Spinal cord (tissue), 10 donors: ENCODE measurements around the gene ENOX1. TPM values are rescaled to one million over a fixed set of nuclear protein-coding genes. Genes with fewer than 3 reads are reported as not detected.
A peak's percentile ranks its signal among the peaks of the same experiment; 100 is the strongest.

Experiments used
- DNase-seq, 6 donors: peaks; one replicate each; pipeline versions ENCODE4 v3.0.0 to v3.0.0-alpha.2; 2013 to 2015; ENCODE audit warnings: low spot score in 6 of 6, low read depth in 4 of 6
- H3K27ac ChIP-seq: one replicate; pipeline ENCODE4 v1.5.1; 2013; ENCODE audit warnings: low read depth, low read length, control low read depth
- H3K27me3 ChIP-seq: one replicate; pipeline ENCODE4 v1.6.1; 2013; ENCODE audit warnings: low read length; ENCODE audit not compliant: control insufficient read depth, insufficient read depth
- H3K36me3 ChIP-seq: one replicate; pipeline ENCODE4 v1.6.1; 2013; ENCODE audit warnings: low read length; ENCODE audit not compliant: control insufficient read depth, insufficient read depth
- H3K4me1 ChIP-seq: one replicate; pipeline ENCODE4 v1.6.1; 2013; ENCODE audit warnings: low read length; ENCODE audit not compliant: control insufficient read depth, insufficient read depth
- H3K4me3 ChIP-seq: one replicate; pipeline ENCODE4 v1.5.1; 2013; ENCODE audit warnings: low read depth, low read length, control low read depth
- H3K9me3 ChIP-seq: one replicate; pipeline ENCODE4 v1.6.1; 2013; ENCODE audit warnings: low read length; ENCODE audit not compliant: control insufficient read depth, insufficient read depth
- WGBS: methylation state at CpG from one replicate; pipeline ENCODE4 v1.1.5; 2013; ENCODE audit warnings: missing lambda C conversion rate; ENCODE audit not compliant: insufficient coverage; 5-methylcytosine and 5-hydroxymethylcytosine counted together
- polyA plus RNA-seq, 2 donors: library from polyadenylated mRNA; unstranded; fragments of 120-200 nt; gene quantifications; one replicate each; pipeline ENCODE4 v1.2.1, GENCODE V29; 2013; ENCODE audit not compliant: insufficient read length in 2 of 2
- total RNA-seq, 2 donors: library from RNA; depleted of rRNA in 1 of 2; stranded (reverse); fragments of 120-200 nt in 1 of 2; fragments of >200 nt in 1 of 2; gene quantifications; one replicate each; pipeline versions ENCODE4 v1.2.3 to v1.2.4, GENCODE V29; 2013 to 2014
- donor health status: healthy.

Gene ENOX1
- total and polyA plus RNA-seq, 4 donors: 17.9 to 20.5 (median 19.2) TPM

GRCh38 chr13:43728421-43728820 is 58.4 kb downstream of the ENOX1 start:
- Histone ChIP-seq H3K4me1 (no peaks in the 10 kb centered on the region), H3K36me3 (no peaks in the 10 kb centered on the region), H3K27ac (no peak overlapping the region), H3K4me3 (no peak overlapping the region), H3K27me3 (no peaks in the 10 kb centered on the region), H3K9me3 (no peaks in the 10 kb centered on the region)
- no CpG with 5 or more reads among the region's 1 CpG for WGBS
- DNase-seq: peak in 1 of 6 donors; percentile 10

- H3K4me3 ChIP-seq: no peak overlapping the region
- H3K27ac ChIP-seq: no peak overlapping the region
- no peaks in the 10 kb centered on the region for H3K9me3 ChIP-seq
- H3K36me3 ChIP-seq: no peaks in the 10 kb centered on the region
- no peaks in the 10 kb centered on the region for H3K4me1 ChIP-seq
- WGBS: no CpG with 5 or more reads among the region's 1 CpG
- no peak for DNase-seq
- H3K27me3 ChIP-seq: no peaks in the 10 kb centered on the region
These were observed 58.9 kb downstream of the ENOX1 start for GRCh38 chr13:43727856-43728255.

DNA sequence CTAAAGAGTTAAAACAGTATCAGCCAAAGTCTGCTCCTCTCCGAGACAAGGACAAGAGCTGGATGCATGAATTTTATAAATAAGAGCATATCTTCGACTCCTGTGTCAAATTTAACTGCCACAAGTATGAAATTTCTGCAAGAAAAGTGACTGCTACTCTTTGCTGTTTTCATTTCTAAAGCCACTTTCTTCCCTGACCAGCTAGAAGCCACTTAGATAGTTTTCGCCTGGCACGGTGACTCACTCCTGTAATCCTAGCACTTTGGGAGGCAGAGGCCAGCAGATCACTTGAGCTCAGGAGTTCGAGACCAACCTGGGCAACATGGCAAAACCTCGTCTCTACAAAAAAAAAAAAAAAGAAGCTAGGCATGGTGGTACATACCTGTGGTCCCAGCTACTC is 61.3 kb downstream of the ENOX1 start:
- no peak overlapping the region for H3K4me3 ChIP-seq

GRCh38 chr13:43720780-43721397 is 65.9 kb downstream of the ENOX1 start:
- WGBS: no CpG with 5 or more reads among the region's 2 CpGs
- Histone ChIP-seq H3K27me3 (no peaks in the 10 kb centered on the region), H3K9me3 (no peaks in the 10 kb centered on the region), H3K4me3 (no peak overlapping the region), H3K36me3 (no peaks in the 10 kb centered on the region), H3K27ac (no peak overlapping the region), H3K4me1 (no peaks in the 10 kb centered on the region)
- no peak for DNase-seq

More for the DNA sequence above, 61.3 kb downstream of the ENOX1 start:
- Histone ChIP-seq H3K4me1 (no peaks in the 10 kb centered on the region), H3K9me3 (no peaks in the 10 kb centered on the region), H3K36me3 (no peaks in the 10 kb centered on the region), H3K27me3 (no peaks in the 10 kb centered on the region), H3K27ac (no peak overlapping the region)
- 76% methylated on average over 5 of the region's 6 CpGs for WGBS
- DNase-seq: no peak

GRCh38 chr13:43698758-43699157 is 88.0 kb downstream of the ENOX1 start:
- Histone ChIP-seq H3K9me3 (no peaks in the 10 kb centered on the region), H3K27ac (peak overlapping the region; percentile 37), H3K4me1 (no peaks in the 10 kb centered on the region), H3K4me3 (no peak overlapping the region), H3K27me3 (no peaks in the 10 kb centered on the region), H3K36me3 (no peaks in the 10 kb centered on the region)
- no CpG with 5 or more reads among the region's 2 CpGs for WGBS
- DNase-seq: peak in 1 of 6 donors; percentile 50

- H3K4me1 ChIP-seq: no peaks in the 10 kb centered on the region
- no peaks in the 10 kb centered on the region for H3K27me3 ChIP-seq
- H3K36me3 ChIP-seq: no peaks in the 10 kb centered on the region
- H3K4me3 ChIP-seq: no peak overlapping the region
- no peaks in the 10 kb centered on the region for H3K9me3 ChIP-seq
- H3K27ac ChIP-seq: no peak overlapping the region
- no peak for DNase-seq
- no CpG with 5 or more reads among the region's 2 CpGs for WGBS
These were observed 88.8 kb downstream of the ENOX1 start for GRCh38 chr13:43698009-43698408.

DNA sequence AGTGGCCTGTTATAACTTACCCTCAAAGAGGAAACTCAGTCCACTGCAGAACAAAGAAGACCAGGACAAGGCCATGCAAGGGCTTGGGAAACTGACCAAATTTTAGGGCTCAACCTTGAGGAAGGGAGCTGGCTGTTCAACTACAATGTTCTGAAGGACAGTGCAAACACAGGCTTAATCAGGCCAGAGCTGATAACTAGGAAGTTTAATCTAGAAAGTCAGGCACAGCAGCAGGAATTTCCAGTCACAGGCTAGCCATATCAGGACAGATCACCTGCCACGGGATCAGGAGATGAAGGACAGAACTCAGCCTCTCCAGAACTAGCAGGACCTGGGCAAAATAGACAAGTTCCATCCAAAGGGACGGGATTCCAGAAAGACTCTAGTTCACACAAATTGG is 89.4 kb downstream of the ENOX1 start:
- Histone ChIP-seq H3K27me3 (no peaks in the 10 kb centered on the region), H3K9me3 (no peaks in the 10 kb centered on the region), H3K4me3 (no peak overlapping the region), H3K36me3 (no peaks in the 10 kb centered on the region), H3K4me1 (no peaks in the 10 kb centered on the region), H3K27ac (no peak overlapping the region)
- no peak for DNase-seq
- 89% methylated on average over 1 of the region's 2 CpGs for WGBS

DNA sequence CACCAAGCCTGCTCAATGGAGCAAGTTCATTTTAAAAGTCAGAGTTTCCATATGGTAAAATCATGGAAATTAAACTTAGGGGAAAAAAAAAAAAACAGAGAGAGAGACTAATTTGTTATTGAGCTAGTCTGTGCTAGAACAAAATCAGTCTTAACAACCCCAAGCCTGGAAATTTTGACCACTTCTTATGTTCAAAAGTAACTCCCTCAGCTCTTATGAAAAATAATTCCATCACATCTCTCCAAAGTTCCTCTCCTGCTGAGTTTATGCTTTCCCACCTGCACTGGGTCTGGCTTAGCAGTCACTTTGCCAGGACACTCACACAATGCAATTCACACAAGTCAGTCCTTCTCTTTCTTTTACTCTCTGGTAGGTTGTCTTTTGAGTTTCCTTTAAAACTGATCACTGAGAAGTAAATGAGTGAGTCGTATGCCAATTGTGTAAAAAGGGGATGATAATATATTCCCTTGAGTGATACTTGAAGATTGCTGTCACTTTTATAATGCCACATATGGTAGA is 92.6 kb downstream of the ENOX1 start:
- H3K4me1 ChIP-seq: no peaks in the 10 kb centered on the region
- no peaks in the 10 kb centered on the region for H3K36me3 ChIP-seq
- no peaks in the 10 kb centered on the region for H3K9me3 ChIP-seq
- WGBS: no CpG with 5 or more reads among the region's 1 CpG
- H3K27ac ChIP-seq: no peak overlapping the region
- H3K4me3 ChIP-seq: no peak overlapping the region
- no peaks in the 10 kb centered on the region for H3K27me3 ChIP-seq
- DNase-seq: no peak

DNA sequence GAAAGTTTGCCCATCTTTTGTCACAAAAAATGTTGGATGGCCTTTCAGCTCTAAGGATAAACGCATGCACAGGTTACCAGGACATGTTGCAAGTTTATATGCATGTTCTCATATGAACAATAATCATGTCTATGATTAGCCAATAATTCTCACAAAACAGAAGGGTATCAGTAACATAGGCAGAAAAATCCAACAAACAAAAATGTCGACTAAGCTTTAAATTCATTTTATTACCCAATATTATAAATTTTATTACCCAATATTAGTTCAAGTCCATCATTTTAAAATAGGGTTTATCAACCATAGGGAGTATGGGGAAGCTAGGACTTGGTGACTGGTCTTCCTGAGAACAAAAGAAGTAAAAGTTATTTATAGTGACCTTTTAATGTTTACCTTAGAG is 93.1 kb downstream of the ENOX1 start:
- H3K27me3 ChIP-seq: no peaks in the 10 kb centered on the region
- no peaks in the 10 kb centered on the region for H3K36me3 ChIP-seq
- DNase-seq: no peak
- H3K9me3 ChIP-seq: no peaks in the 10 kb centered on the region
- no peak overlapping the region for H3K27ac ChIP-seq
- no peak overlapping the region for H3K4me3 ChIP-seq
- WGBS: no CpG with 5 or more reads among the region's 2 CpGs
- H3K4me1 ChIP-seq: no peaks in the 10 kb centered on the region

GRCh38 chr13:43688227-43688907 is 98.4 kb downstream of the ENOX1 start:
- 58% methylated on average over 2 of the region's 3 CpGs for WGBS
- H3K27ac ChIP-seq: no peak overlapping the region

More at GRCh38 chr13:43688227-43688907, 98.4 kb downstream of the ENOX1 start:
- Histone ChIP-seq H3K9me3 (no peaks in the 10 kb centered on the region), H3K4me1 (peaks cover 6% of the 10 kb centered on the region), H3K36me3 (no peaks in the 10 kb centered on the region), H3K27me3 (no peaks in the 10 kb centered on the region), H3K4me3 (no peak overlapping the region)
- peak in 1 of 6 donors; percentile 35 for DNase-seq
